ENCODE measurements around the gene MAML3.

The MAML3 gene

DNA sequence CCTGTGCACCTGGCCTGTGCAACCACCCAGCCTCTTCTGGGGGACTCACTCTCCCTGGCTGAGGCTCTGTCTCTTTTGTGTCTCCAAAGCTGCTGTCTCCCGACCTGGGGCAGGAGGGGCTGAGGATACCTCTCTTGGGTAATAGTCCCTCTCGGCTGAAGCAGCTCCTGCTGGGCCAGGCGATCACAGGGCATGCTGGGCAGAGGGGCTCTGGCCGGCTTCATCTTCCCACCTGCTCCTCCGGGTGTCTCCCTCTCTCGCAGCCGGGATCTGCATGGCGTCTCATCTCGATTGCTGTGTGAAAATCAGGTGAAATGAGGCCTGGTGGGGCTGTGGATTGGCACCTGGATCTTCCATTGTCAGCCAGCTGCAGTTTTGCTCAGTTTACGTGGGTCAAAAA lies 435.2 kb downstream of the MAML3 start:
- H3K4me3 ChIP-seq (ENCODE audit: low read depth, low read length): no peak overlapping the region
- DNase-seq (ENCODE audit: low read depth): no peak
- TF ChIP-seq POLR2A (IDR thresholded peaks at IDR 0.05; ENCODE audit: extremely low read depth, insufficient read length) (no peak), MYC (IDR thresholded peaks at IDR 0.05; ENCODE audit: low read depth, low read length) (no peak)
- TF ChIP-seq, protein P1, sequence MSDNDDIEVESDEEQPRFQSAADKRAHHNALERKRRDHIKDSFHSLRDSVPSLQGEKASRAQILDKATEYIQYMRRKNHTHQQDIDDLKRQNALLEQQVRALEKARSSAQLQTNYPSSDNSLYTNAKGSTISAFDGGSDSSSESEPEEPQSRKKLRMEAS (IDR thresholded peaks at IDR 0.05; ENCODE audit: low read depth, low read length): no peak
- TF ChIP-seq, protein P2, sequence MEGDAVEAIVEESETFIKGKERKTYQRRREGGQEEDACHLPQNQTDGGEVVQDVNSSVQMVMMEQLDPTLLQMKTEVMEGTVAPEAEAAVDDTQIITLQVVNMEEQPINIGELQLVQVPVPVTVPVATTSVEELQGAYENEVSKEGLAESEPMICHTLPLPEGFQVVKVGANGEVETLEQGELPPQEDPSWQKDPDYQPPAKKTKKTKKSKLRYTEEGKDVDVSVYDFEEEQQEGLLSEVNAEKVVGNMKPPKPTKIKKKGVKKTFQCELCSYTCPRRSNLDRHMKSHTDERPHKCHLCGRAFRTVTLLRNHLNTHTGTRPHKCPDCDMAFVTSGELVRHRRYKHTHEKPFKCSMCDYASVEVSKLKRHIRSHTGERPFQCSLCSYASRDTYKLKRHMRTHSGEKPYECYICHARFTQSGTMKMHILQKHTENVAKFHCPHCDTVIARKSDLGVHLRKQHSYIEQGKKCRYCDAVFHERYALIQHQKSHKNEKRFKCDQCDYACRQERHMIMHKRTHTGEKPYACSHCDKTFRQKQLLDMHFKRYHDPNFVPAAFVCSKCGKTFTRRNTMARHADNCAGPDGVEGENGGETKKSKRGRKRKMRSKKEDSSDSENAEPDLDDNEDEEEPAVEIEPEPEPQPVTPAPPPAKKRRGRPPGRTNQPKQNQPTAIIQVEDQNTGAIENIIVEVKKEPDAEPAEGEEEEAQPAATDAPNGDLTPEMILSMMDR (IDR thresholded peaks at IDR 0.05; ENCODE audit: low read depth, low read length): no peak

DNA sequence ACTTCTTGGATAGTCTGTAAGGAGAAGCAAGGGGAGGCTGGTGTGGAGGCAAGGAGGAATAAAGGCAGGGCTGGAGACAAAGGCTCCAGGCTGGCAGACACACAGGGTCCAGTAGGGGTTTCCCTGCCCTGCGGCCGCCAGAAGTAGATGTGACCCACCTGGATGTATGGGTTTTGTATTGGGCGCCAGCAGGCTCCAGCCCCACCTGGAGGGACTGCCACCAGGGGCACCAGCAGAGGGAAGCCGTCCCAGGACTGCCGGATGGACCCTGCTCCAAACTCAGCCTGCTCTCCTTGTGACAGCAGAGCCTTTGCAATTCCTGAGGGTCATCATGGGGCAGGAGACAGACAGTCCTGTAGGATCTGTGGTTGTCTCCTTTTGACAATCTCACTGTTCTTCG lies 435.6 kb downstream of the MAML3 start:
- no peak for DNase-seq (ENCODE audit: low read depth)
- TF ChIP-seq MYC (IDR thresholded peaks at IDR 0.05; ENCODE audit: low read depth, low read length): no peak
- TF ChIP-seq, protein P1 (IDR thresholded peaks at IDR 0.05; ENCODE audit: low read depth, low read length): no peak
- TF ChIP-seq, protein P2 (IDR thresholded peaks at IDR 0.05; ENCODE audit: low read depth, low read length): no peak
- no peak for TF ChIP-seq POLR2A (IDR thresholded peaks at IDR 0.05; ENCODE audit: extremely low read depth, insufficient read length)

DNA sequence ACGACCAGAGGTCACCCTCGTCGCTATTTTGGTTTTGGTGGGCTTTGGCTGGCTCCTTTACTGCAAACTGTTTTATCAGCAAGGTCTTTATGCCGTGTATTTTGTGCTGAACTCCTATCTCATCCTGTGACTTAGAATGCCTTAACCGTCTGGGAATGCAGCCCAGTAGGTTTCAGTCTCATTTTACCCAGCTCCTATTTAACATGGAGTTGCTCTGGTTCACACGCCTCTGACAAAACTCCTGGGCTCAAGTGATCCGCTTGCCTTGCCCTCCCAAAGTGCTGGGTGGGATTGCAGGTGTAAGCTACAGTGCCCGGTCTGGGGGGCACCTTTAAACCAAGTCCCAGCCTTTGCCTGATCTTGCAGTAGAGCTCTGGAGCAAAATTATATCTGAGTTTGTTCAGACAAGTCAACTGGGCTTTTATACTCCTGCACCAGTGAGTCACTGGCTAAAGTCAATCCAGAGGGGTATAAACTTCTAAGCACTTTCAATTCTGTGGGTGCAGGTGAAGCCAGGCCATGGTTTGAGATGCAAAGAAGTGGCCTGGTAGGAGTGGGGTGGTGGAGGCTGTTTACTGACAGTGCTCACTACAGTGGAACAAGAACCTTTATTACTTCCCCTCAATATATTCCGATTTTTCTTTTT lies 438.1 kb downstream of the MAML3 start:
- DNase-seq (ENCODE audit: low read depth): no peak
- TF ChIP-seq, protein P2 (IDR thresholded peaks at IDR 0.05; ENCODE audit: low read depth, low read length): no peak
- TF ChIP-seq, protein P1 (IDR thresholded peaks at IDR 0.05; ENCODE audit: low read depth, low read length): no peak
- TF ChIP-seq POLR2A (IDR thresholded peaks at IDR 0.05; ENCODE audit: extremely low read depth, insufficient read length) (no peak), MYC (IDR thresholded peaks at IDR 0.05; ENCODE audit: low read depth, low read length) (no peak)
- no peak overlapping the region for H3K4me3 ChIP-seq (ENCODE audit: low read depth, low read length)

More for the DNA sequence above, 435.6 kb downstream of the MAML3 start:
- no peak overlapping the region for H3K4me3 ChIP-seq (ENCODE audit: low read depth, low read length)

DNA sequence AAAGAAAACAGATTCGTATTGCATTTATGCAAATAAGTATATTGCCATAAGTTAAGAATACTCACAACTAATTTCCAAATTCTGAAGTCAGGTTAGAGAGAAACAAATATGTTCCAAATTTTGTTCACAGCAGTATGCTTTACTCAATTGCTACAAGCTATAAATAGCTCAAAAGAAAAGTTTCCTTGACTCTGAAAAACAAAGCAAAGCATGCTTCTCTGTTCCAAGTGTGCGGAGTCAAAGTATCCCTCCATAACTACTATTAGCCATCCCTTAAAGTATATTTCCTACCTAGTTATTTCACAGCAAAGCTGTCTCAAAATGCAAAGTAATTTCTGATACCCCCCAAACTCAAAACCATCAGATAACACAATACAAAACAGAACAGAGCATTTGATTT lies 441.1 kb downstream of the MAML3 start:
- H3K4me3 ChIP-seq (ENCODE audit: low read depth, low read length): no peak overlapping the region
- TF ChIP-seq, protein P1 (IDR thresholded peaks at IDR 0.05; ENCODE audit: low read depth, low read length): no peak
- TF ChIP-seq MYC (IDR thresholded peaks at IDR 0.05; ENCODE audit: low read depth, low read length): no peak
- TF ChIP-seq POLR2A (IDR thresholded peaks at IDR 0.05; ENCODE audit: extremely low read depth, insufficient read length): no peak
- TF ChIP-seq, protein P2 (IDR thresholded peaks at IDR 0.05; ENCODE audit: low read depth, low read length): no peak
- no peak for DNase-seq (ENCODE audit: low read depth)

DNA sequence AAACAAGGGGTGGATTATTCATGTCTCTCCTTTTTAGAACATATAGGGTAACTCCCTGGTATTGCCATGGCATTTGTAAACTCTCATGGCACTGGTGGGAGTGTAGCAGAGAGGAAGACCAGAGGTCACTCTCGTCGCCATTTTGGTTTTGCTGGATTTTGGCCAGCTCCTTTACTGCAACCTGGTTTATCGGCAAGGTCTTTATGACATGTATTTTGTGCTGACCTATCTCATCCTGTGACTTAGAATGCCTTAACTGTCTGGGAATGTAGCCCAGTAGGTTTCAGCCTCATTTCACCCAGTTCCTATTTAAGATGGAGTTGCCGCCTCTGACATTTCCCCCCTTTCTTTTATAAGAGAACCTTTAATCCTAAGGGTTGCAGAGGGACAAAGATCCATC lies 442.5 kb downstream of the MAML3 start:
- no peak overlapping the region for H3K4me3 ChIP-seq (ENCODE audit: low read depth, low read length)
- no peak for DNase-seq (ENCODE audit: low read depth)
- TF ChIP-seq, protein P2 (IDR thresholded peaks at IDR 0.05; ENCODE audit: low read depth, low read length): no peak
- TF ChIP-seq MYC (IDR thresholded peaks at IDR 0.05; ENCODE audit: low read depth, low read length) (no peak), POLR2A (IDR thresholded peaks at IDR 0.05; ENCODE audit: extremely low read depth, insufficient read length) (no peak)
- TF ChIP-seq, protein P1 (IDR thresholded peaks at IDR 0.05; ENCODE audit: low read depth, low read length): no peak

All from NB4 (cell line).